CD4-positive, alpha-beta T cell treated with Interleukin-2 at 100 ng/mL for 4 hours (primary cell): ENCODE measurements around the gene OPN1SW.
A peak's percentile ranks its signal among the peaks of the same experiment; 100 is the strongest.

Experiments
- DNase-seq: peaks from one replicate; pipeline ENCODE4 v3.0.0-alpha.2; 2020; ENCODE audit warnings: low spot score

OPN1SW gene, protein sequence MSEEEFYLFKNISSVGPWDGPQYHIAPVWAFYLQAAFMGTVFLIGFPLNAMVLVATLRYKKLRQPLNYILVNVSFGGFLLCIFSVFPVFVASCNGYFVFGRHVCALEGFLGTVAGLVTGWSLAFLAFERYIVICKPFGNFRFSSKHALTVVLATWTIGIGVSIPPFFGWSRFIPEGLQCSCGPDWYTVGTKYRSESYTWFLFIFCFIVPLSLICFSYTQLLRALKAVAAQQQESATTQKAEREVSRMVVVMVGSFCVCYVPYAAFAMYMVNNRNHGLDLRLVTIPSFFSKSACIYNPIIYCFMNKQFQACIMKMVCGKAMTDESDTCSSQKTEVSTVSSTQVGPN

DNA sequence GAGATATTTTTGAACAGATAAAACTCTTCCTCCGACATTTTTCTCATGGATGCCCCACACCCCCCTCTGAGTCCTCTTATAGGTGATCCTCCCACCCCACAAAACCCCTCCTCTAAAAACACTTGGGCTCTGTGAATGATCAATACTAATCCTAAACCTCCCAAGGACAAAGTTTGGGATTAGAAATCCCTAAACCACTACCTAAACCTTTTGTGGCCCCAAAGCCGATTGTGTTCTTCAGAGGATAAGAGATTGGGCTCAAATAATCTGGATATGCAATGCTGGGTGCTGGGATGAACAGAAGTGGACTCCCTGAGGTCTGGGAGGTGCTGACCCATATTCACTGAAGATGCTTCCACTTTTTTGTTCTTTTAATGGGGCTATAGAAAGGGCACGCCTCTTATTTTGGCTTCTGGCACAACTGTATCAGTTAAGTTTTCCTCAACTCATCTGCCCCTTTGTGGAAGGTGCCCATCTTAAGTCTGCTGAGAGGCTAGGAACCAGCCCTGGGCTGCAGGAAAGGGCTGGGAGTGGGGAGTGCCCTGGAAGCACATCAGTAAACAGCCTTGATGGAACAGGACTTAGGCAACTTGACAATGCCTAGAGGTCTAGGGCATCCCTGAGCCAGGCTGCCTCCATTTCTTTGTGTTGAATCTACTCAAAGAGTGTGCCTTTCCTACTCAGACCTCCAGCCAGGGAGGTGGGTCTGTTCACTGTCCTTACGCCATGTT, at the start of gene OPN1SW:
OPN1SW (minus strand) TSS at position 51 of the 731 bp plus-strand sequence; CDS start at position 38, 13 bp downstream.
- no peak for DNase-seq

DNA sequence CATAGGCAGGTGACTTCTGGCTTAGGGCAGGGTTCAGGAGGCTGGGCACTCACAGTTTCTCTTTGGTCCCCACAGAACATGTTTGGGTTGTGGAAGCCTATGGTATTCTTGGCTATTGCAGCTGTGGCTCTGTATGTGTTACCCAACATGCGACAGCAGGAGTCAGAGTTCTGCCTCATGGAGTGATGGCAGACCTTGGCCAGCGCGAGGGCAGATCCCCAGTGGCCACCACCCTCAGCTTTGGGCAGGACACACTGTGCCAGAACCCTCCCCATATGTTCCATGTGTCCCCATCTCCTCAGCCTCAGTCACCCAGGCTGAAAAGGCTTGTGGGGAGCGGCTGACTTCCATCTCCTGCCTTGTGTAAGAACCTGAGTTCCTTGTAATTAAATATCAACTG, 46.1 kb upstream of the OPN1SW start:
- DNase-seq = no peak

GRCh38 chr7:128818694-128819093, 43.1 kb upstream of the OPN1SW start:
- DNase-seq = no peak

GRCh38 chr7:128815289-128815942, 39.8 kb upstream of the OPN1SW start:
- DNase-seq = no peak

GRCh38 chr7:128814499-128814898, 38.9 kb upstream of the OPN1SW start:
- no peak for DNase-seq

DNA sequence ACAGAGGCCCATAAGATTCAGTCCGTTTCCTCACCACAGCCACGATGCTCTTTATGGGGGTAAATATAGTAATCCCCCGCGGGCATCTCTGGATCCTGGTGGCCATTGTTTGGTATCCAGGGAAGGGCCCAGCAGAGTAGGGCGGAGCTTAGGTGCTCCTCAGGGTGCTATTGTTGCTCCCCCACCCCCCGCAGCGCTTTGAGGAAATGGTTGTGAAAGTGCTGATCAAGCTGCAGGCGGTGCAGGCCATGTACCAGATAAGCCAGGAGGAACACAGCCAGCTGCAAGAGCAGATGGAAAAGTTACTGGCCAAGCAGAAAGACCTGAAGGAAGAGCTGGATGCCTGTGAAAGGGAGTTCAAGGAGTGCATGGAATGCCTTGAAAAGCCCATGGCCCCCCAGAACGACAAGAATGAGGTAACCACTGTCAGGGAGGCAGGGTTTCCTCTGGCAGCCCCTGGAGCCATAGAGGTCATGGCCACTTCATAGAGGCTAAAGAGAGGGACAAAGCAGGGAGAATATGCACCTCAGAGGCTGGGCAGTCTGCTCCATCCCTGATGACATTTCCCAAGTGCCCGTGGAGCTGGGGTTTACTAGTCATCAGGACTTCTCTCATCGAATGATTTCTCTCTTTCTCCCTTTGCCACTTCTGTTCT, 37.0 kb upstream of the OPN1SW start:
- no peak for DNase-seq

GRCh38 chr7:128811631-128812430, 36.2 kb upstream of the OPN1SW start:
- DNase-seq = no peak

GRCh38 chr7:128810997-128811396, 35.4 kb upstream of the OPN1SW start:
- no peak for DNase-seq

DNA sequence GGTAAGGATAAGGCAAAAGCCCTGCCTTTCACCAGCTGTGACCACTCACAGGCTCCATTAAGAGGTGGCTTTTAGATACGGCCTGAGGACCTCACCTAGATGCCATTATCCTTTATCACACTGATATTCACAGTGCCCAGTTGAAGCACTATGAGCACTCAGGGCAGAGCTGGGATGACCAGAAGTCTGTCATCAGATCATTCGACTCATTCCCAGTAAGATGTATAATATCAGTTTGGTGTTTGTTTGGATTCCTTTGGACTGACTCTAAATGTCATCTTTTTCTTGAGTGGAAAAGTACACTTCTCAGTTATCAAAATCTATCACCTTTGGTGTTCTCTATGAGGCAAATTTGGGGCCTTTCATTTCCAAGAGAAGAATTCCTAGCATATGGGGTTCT, 34.9 kb upstream of the OPN1SW start:
- DNase-seq = no peak

DNA sequence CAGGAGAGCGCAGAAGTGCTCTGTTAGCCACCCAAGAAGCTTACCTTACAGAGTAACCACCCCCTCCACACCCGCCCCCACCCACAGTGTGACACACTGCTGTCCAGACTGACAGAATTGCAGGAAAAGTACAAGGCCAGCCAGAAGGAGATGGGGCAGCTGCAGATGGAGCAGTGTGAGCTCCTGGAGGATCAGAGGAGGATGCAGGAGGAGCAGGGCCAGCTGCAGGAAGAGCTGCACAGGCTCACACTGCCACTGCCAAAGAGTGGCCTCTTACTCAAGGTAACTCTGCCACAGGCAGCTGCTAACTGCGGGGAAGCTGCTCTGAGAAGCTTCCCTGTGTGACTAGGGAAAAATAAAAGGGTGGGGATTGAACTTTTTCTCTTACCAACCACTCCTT, 33.8 kb upstream of the OPN1SW start:
- no peak for DNase-seq

DNA sequence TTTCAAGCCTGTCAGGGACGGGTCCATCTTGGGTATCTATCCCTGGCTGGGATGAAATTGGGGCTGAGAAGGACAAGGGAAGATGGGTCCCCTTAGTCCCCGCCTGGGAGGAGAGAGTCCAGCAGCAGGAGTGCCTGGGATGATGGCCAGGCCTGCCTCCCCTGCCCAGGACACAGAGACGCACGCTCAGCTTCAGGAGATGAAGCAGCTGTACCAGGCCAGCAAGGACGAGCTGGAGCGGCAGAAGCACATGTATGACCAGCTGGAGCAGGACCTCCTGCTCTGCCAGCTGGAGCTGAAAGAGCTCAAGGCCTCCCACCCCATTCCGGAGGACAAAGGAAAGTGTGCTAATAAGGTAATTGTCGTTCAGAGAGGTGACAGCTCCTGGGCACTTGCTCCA, 31.6 kb upstream of the OPN1SW start:
- no peak for DNase-seq

DNA sequence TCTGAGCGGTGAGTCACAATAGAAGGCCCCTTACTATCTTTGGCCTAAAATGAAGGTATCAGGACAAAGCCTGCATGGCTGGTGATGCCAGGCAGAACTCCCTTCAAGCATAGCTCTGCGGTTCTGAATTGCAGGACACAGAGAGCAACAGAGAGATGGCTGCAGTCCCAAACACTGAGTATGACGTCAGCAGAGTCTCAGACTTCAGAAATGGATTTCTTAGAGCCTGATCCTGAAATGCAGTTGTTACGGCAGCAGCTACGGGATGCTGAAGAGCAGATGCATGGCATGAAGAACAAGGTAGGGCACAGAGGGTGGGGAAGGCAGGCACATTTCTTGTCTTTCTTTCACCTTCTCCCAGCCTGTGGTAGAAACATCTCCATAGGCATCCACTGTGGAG, 29.6 kb upstream of the OPN1SW start:
- no peak for DNase-seq

DNA sequence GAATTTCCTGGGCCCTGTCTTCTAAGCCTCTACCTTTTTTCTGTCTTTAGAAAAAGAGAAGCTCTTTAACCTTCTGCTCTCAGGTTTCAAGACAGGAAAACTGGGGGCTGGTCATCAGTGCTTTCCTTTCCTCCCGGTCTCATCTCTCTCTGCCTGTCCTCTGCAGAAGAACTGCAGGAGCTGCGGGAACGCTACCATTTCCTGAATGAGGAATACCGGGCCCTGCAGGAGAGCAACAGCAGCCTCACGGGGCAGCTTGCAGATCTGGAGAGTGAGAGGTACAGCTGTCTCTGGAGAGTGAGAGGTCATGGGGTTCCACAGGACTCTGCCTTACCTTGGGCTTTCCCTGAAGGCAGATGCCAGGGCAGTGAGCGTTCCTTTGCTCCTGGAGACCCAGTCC, 28.9 kb upstream of the OPN1SW start:
- no peak for DNase-seq

GRCh38 chr7:128801667-128802418, 26.2 kb upstream of the OPN1SW start:
- no peak for DNase-seq

- no peak for DNase-seq
Measured at GRCh38 chr7:128801003-128801402, 25.4 kb upstream of the OPN1SW start.

- DNase-seq = no peak
Measured at GRCh38 chr7:128800567-128800966, 25.0 kb upstream of the OPN1SW start.

DNA sequence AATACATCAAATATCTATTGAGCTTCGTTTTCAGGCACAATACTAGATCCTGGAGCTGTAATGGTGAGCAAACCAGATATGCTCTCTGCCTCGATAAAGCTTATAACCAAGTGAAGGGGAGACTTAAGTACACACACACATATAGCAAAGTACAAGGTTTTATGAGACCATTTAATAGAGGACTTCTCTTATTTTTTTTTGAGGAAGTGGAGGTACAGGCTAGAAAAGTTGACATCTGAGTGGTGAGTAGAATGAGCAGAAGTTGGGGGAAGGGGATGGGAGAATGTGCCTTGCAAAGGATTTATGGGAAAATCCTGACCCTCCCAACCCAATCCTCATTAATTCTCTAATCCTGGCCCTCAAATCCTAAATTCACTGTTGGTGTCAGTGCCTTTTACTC, 23.9 kb upstream of the OPN1SW start:
- DNase-seq = no peak

- no peak for DNase-seq
Measured at GRCh38 chr7:128796327-128796726, 20.7 kb upstream of the OPN1SW start.

DNA sequence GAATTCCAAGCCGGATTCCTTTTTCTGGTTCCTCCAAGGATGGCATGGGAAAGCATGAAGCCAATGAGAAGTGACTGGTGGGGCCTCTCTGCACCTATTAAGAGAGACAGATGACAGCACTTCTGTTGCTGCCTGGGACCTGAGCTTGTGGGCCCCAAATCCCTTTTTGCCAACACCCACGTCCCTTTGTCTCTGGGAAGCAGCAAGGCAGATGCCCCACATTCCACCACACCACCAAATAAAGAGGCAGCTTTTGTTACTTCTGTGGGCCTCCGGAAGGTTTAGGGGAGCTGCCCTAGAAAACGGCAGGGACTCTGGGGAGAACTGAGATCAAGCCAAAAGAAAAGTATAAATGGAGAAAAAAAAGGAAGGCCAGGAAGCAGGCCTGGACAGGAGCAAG, 19.5 kb upstream of the OPN1SW start:
- DNase-seq = no peak

- DNase-seq = no peak
Measured at GRCh38 chr7:128794436-128794835, 18.8 kb upstream of the OPN1SW start.

GRCh38 chr7:128794020-128794419, 18.4 kb upstream of the OPN1SW start:
- DNase-seq = peak; percentile 11
